ENCODE data around the gene TAF15.

The TAF15 gene

DNA sequence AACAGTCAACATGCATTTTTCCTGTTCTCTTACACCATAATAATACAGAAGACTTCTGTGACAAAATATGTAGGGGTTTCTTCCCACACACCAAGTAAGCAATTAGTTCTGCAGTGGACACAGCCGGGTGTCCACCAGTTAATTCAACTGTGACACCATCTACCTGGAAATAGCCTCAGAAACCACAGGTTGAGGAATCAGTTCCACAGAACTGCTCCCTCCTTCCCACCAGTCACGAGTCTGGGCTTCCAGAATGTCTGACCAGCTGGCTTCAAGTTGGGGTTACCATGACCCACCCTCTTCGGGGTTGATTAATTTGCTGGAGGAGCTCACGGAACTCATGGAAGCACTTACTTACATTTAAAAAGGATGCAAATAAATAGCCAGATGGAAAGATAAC is 84.5 kb downstream of the TAF15 start:
- DNase-seq (ENCODE audit: extremely low spot score, insufficient read length, low read depth): no peak
- no peak for FAIRE-seq

DNA sequence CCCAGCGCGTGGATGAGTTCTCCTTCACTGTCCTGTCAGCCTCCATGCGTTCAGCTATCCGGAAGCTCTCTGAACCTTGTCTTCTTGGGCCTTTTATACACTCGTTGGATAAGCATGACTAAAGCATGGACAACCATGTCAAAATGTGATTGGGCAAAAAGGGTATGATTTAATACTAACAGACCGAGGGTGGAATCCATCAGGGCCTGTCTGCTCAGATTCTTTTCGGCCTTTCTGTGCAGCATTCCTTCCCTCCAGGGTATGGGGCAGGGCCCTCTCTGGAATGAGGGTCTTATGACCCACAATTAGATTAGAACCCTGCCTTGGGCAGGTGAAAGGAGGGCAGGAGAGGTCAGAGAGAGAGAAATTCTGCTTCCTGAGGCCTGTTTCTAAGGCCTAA is 84.9 kb downstream of the TAF15 start:
- DNase-seq (ENCODE audit: extremely low spot score, insufficient read length, low read depth) (no peak), FAIRE-seq (no peak)

DNA sequence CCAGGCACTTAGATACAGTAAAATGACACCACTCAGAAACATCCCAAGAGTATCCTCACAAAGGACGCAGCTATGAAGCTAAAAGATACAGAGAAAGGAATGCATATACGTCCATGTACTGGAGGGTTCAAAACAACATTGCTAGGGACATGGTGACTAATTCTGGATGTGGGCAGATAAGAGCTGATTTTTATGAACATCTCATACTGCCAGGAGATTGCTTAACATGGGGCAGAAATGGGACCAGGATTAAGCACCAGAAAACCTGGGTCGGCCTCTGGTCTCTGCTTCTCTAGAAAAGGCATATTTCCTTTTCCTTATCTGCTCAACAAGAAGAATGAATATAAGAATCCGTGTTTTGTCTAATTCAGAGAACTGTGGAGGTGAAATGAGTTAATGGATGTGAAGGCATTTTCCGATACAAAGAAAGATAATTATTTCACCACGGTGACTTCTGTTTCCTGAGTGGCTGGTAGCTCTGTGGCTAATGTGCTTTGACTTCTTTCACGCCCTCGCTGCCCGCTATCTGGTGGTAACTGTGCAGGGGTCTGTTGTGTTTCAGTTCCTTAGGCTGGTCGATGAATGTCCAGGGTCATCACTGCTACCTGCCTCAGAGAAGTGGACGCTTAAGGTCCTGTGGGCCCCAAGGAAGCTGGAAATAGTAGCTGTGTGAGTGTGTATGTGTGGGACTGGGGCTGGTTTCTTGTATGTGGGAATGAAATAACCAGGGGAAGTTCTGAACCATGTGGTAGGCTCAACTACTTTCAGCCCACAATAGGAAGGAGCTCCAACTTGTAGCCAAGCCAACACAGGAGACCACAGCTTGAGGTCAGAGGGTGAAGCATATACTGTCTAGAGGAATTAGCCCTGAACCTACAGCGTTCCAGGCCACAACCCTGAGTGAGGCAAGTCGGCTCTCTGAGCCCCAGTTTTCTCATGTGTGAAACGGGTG is 86.6 kb downstream of the TAF15 start:
- FAIRE-seq (no peak), DNase-seq (ENCODE audit: extremely low spot score, insufficient read length, low read depth) (no peak)

Measured in GM18507 (cell line).